Psoas muscle (tissue), 8 donors: ENCODE measurements around the gene MECR. TPM values are rescaled to one million over a fixed set of nuclear protein-coding genes. Genes with fewer than 3 reads are reported as not detected.

Experiments used
- ATAC-seq, 4 donors: fragments of 200-7000 bp; cut with Tn5 transposase; one replicate each; pipeline ENCODE4 v1.9.1; 2020; ENCODE audit warnings: moderate library complexity in 3 of 4, mild to moderate bottlenecking in 2 of 4
- DNase-seq, 2 donors: peaks; one replicate each; pipeline ENCODE4 v3.0.0-alpha.2; 2020
- H3K27ac ChIP-seq: fragments of 200-600 bp; one replicate; pipeline ENCODE4 v1.8.0; 2022
- H3K27me3 ChIP-seq, 3 donors: fragments of 200-600 bp in 1 of 3; one replicate each; pipeline versions ENCODE4 v1.6.1 to v1.8.0; 2013 to 2022; ENCODE audit warnings: low read length in 2 of 3, mild to moderate bottlenecking in 2 of 3, moderate library complexity in 1 of 3; ENCODE audit not compliant: insufficient read depth in 3 of 3
- H3K36me3 ChIP-seq, 2 donors: fragments of 200-600 bp in 1 of 2; one replicate each; pipeline versions ENCODE4 v1.6.1 to v1.8.0; 2013 to 2022; ENCODE audit warnings: low read depth in 1 of 2, mild to moderate bottlenecking in 1 of 2, moderate library complexity in 1 of 2; ENCODE audit not compliant: insufficient read depth in 1 of 2
- H3K4me1 ChIP-seq: fragments of 200-600 bp; one replicate; pipeline ENCODE4 v1.8.0; 2022
- H3K4me3 ChIP-seq: fragments of 200-600 bp; one replicate; pipeline ENCODE4 v1.8.0; 2022; ENCODE audit warnings: mild to moderate bottlenecking
- H3K9me3 ChIP-seq: fragments of 200-600 bp; one replicate; pipeline ENCODE4 v1.8.0; 2022
- whole genome bisulfite sequencing, 3 donors: extraction: QIAGEN DNeasy Blood & Tissue Kit; methylation state at CpG; one replicate each; pipeline versions ENCODE4 v1.1.6 to v1.1.7; 2013; 5-methylcytosine and 5-hydroxymethylcytosine counted together
- intact Hi-C, 2 donors: fragments of 100-400 bp; cut with DNase I; formaldehyde crosslinking; loops; one replicate each; pipeline versions ENCODE4 v1.11.0 to v1.14.2; 2022
- polyA plus RNA-seq, 3 donors: library from polyadenylated mRNA; stranded (reverse); fragments of 200-250 nt; gene quantifications; one replicate each; pipeline ENCODE4 v1.2.3, GENCODE V29; 2013
- total RNA-seq, 4 donors: library from RNA; stranded (reverse); fragmentation: NEBNext Ultra II Directional in 2 of 4; extraction: Animal tissue kit (Norgen Biotek cat#: 25700) in 2 of 4; gene quantifications; one replicate each; pipeline versions ENCODE4 v1.2.1 to v1.2.4, GENCODE V29; 2021 to 2023
- TF ChIP-seq, protein P1 (sequence below): fragments of 200-600 bp; IDR thresholded peaks from one replicate; pipeline ENCODE4 v1.8.0; 2022; ENCODE audit warnings: antibody characterized with exemption
- donor health status: healthy with polysubstance abuse.
- donor health status: DM: no; HTN: no; CAD: no; lungs with moderate emphysema.
- donor health status: Bipolar disorder and iron deficiency.
- donor health status: healthy.
- donor health status: DM: yes; HTN: yes; CAD: no.
- donor health status: DM: no; HTN: no; CAD: no.
- donor health status: DM: no; HTN: no; CAD: no.
- donor health status: DM: yes; HTN: yes; CAD: no.

The MECR gene
- total and polyA plus RNA-seq, 7 donors = 22.7 to 42.6 (median 36.8) TPM

DNA sequence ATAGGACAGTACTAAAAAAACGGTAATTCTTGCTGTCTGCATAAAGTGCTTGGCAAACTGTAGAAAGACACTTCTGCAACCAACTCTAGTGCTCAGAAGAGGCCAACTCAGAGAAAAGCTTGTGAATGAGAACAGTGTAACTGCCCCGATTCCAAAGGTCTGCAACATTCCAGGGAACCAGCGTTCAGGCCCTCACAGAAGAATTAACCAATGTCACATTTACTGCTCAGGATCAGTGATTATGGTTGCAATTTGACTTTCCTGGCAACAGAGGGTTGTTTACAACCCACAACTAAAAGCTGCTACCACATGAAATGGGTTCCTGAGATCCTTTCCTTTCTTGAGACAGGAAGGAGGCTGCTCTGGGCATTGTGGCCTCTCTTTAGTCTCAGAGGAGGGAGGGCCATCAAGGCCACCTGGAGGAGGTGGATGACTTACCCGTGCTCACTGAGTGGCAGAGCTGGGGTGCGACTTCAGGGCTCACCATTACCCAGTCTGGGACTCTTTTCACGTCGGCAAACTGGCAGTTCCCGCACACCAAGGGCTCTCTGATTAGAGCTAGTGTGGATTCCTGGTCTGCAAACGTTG, 64.3 kb downstream of the MECR start:
- H3K4me3 ChIP-seq = no peak overlapping the region
- no peaks in the 10 kb centered on the region for H3K27me3 ChIP-seq
- H3K27ac ChIP-seq = no peak overlapping the region
- intact Hi-C loops = no loop called here
- DNase-seq (no peak), ATAC-seq (no peak)
- 59 to 70% (median 63%) methylated on average over 9 of the region's 9 CpGs for WGBS, 3 donors
- H3K9me3 ChIP-seq = no peaks in the 10 kb centered on the region
- TF ChIP-seq, protein P1, sequence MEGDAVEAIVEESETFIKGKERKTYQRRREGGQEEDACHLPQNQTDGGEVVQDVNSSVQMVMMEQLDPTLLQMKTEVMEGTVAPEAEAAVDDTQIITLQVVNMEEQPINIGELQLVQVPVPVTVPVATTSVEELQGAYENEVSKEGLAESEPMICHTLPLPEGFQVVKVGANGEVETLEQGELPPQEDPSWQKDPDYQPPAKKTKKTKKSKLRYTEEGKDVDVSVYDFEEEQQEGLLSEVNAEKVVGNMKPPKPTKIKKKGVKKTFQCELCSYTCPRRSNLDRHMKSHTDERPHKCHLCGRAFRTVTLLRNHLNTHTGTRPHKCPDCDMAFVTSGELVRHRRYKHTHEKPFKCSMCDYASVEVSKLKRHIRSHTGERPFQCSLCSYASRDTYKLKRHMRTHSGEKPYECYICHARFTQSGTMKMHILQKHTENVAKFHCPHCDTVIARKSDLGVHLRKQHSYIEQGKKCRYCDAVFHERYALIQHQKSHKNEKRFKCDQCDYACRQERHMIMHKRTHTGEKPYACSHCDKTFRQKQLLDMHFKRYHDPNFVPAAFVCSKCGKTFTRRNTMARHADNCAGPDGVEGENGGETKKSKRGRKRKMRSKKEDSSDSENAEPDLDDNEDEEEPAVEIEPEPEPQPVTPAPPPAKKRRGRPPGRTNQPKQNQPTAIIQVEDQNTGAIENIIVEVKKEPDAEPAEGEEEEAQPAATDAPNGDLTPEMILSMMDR = no peak
- peaks cover 48% of the 10 kb centered on the region for H3K4me1 ChIP-seq
- H3K36me3 ChIP-seq = peaks cover 5 to 52% of the 10 kb centered on the region in 2 donors

DNA sequence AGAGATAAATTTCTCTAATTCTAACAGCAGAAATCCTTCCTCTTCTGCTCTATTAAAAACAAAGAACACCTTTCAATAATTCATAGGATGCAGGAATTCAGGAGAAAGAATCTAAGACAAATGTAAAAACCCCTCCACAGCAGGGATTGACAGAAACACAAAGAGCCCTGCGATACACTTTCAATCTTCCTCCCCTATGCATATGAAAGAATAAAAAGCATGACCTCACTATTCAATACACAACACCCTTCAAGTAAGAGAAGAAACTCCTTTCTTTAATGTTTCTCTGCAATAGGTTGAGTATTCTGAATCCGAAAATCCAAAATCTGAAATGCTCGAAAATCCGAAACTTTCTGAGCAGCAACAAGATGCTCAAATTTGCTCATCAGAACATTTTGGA, 66.1 kb downstream of the MECR start:
- DNase-seq = no peak
- TF ChIP-seq, protein P1 = no peak
- H3K9me3 ChIP-seq = no peaks in the 10 kb centered on the region
- WGBS, 3 donors = 85 to 96% (median 91%) methylated on average over 4 of the region's 4 CpGs
- H3K27me3 ChIP-seq = no peaks in the 10 kb centered on the region
- peaks cover 40% of the 10 kb centered on the region for H3K4me1 ChIP-seq
- intact Hi-C loops = no loop called here
- H3K4me3 ChIP-seq = no peak overlapping the region
- peaks cover 5 to 67% of the 10 kb centered on the region in 2 donors for H3K36me3 ChIP-seq
- ATAC-seq = no peak
- no peak overlapping the region for H3K27ac ChIP-seq

GRCh38 chr1:29162476-29163138, 68.1 kb downstream of the MECR start:
- TF ChIP-seq, protein P1 = no peak
- peak overlapping the region; percentile 60 for H3K27ac ChIP-seq
- DNase-seq = peak; percentile 70 to 83
- peaks cover 33% of the 10 kb centered on the region for H3K4me1 ChIP-seq
- peak; percentile 78 to 93 (median 88) for ATAC-seq
- no peaks in the 10 kb centered on the region for H3K27me3 ChIP-seq
- WGBS, 3 donors = 25 to 49% (median 27%) methylated on average over 9 of the region's 9 CpGs
- intact Hi-C loops = no loop called here
- no peaks in the 10 kb centered on the region for H3K9me3 ChIP-seq
- no peak overlapping the region for H3K4me3 ChIP-seq
- H3K36me3 ChIP-seq = peaks cover 10 to 84% of the 10 kb centered on the region in 2 donors

GRCh38 chr1:29162025-29162424, 68.7 kb downstream of the MECR start:
- Histone ChIP-seq H3K36me3 (peaks cover 10 to 84% of the 10 kb centered on the region in 2 donors), H3K27ac (peak overlapping the region; percentile 60), H3K27me3 (no peaks in the 10 kb centered on the region), H3K4me3 (no peak overlapping the region), H3K4me1 (peaks cover 33% of the 10 kb centered on the region), H3K9me3 (no peaks in the 10 kb centered on the region)
- TF ChIP-seq, protein P1 = no peak
- ATAC-seq = peak in 2 of 4 donors; percentile 22 to 52
- no peak for DNase-seq
- 30 to 41% (median 34%) methylated on average over 4 of the region's 4 CpGs for WGBS, 3 donors
- intact Hi-C loops = no loop called here
